Ovary (tissue), 9 donors: Measurements from ENCODE around the gene RNGTT. TPM values are rescaled to one million over a fixed set of nuclear protein-coding genes. Genes with fewer than 3 reads are reported as not detected.

Experiments used
- DNase-seq, 5 donors: peaks; one replicate each; pipeline ENCODE4 v3.0.0-alpha.2; 2019 to 2020
- H3K27ac ChIP-seq, 2 donors: fragments of 200-600 bp; one replicate each; pipeline versions ENCODE4 v1.5.1 to v1.8.0; 2019 to 2022
- H3K27me3 ChIP-seq: fragments of 200-600 bp; one replicate; pipeline ENCODE4 v1.8.0; 2022
- H3K36me3 ChIP-seq: fragments of 200-600 bp; sonication (generic); one replicate; pipeline ENCODE4 v1.5.1; 2019
- H3K4me1 ChIP-seq: one replicate; pipeline ENCODE4 v1.8.1; 2013; ENCODE audit warnings: mild to moderate bottlenecking, moderate library complexity; ENCODE audit not compliant: insufficient read depth
- H3K4me3 ChIP-seq: fragments of 200-600 bp; sonication (generic); one replicate; pipeline ENCODE4 v1.5.1; 2017
- H3K9me3 ChIP-seq, 2 donors: fragments of 200-600 bp in 1 of 2; sonication (generic) in 1 of 2; one replicate each; pipeline versions ENCODE4 v1.5.1 to v1.8.1; 2013 to 2019; ENCODE audit warnings: mild to moderate bottlenecking in 1 of 2, moderate library complexity in 1 of 2
- EP300 ChIP-seq: sonication (generic); formaldehyde crosslinking; IDR thresholded peaks from one replicate; pipeline ENCODE4 v1.6.1; 2017; ENCODE audit warnings: antibody characterized with exemption
- POLR2A ChIP-seq: fragments of 450-650 bp; IDR thresholded peaks from one replicate; pipeline ENCODE4 v1.6.1; 2017; ENCODE audit warnings: antibody characterized with exemption, mild to moderate bottlenecking, moderate library complexity
- WGBS, 3 donors: extraction: QIAGEN DNeasy Blood & Tissue Kit in 1 of 3; methylation state at CpG; one replicate each; pipeline versions ENCODE4 v1.1.5 to v1.1.7; 2013 to 2017; 5-methylcytosine and 5-hydroxymethylcytosine counted together
- intact Hi-C, 4 donors: fragments of 100-400 bp; cut with DNase I; formaldehyde crosslinking; loops; one replicate each; pipeline versions ENCODE4 v1.11.0 to v1.15.1; 2022 to 2023
- polyA plus RNA-seq, 2 donors: library from polyadenylated mRNA; stranded (reverse); fragments of 200-250 nt in 1 of 2; fragments of 350-450 nt in 1 of 2; fragmentation: Illumina TruSeq in 1 of 2; extraction: RNeasy Lipid Tissue Mini Kit (QIAGEN cat#74804) in 1 of 2; gene quantifications; one replicate each; pipeline ENCODE4 v1.2.3, GENCODE V29; 2013 to 2014
- total RNA-seq, 7 donors: library from RNA; depleted of rRNA in 2 of 7; stranded (reverse); fragments of >200 nt in 2 of 7; fragmentation: NEBNext Ultra II Directional in 3 of 7; extraction: Animal tissue kit (Norgen Biotek cat#: 25700) in 3 of 7; gene quantifications; one replicate each; pipeline versions ENCODE4 v1.1.0 to v1.2.4, GENCODE V29; 2016 to 2023
- TF ChIP-seq, protein P1 (sequence below), 3 donors: fragments of 450-650 bp in 2 of 3; fragments of 200-600 bp in 1 of 3; IDR thresholded peaks; one replicate each; pipeline versions ENCODE4 v1.5.1 to v1.8.0; 2016 to 2022; ENCODE audit warnings: antibody characterized with exemption in 3 of 3, mild to moderate bottlenecking in 1 of 3
- donor health status: DM: no; HTN: no; CAD: no; lungs with moderate emphysema.
- donor health status: DM: no; HTN: no; CAD: no.
- donor health status: Bipolar disorder and iron deficiency.
- donor health status: DM: yes; HTN: yes; CAD: no.
- donor health status: DM: no; HTN: no; CAD: no.
- donor health status: DM: yes; HTN: yes; CAD: no.

Gene RNGTT
- total and polyA plus RNA-seq, 9 donors, result 3.9 to 17.9 (median 10.5) TPM

- Histone ChIP-seq H3K36me3 (no peaks in the 10 kb centered on the region), H3K4me1 (no peaks in the 10 kb centered on the region), H3K27me3 (no peaks in the 10 kb centered on the region), H3K27ac (no peak overlapping the region), H3K9me3 (no peaks in the 10 kb centered on the region), H3K4me3 (no peak overlapping the region)
- TF ChIP-seq, protein P1, sequence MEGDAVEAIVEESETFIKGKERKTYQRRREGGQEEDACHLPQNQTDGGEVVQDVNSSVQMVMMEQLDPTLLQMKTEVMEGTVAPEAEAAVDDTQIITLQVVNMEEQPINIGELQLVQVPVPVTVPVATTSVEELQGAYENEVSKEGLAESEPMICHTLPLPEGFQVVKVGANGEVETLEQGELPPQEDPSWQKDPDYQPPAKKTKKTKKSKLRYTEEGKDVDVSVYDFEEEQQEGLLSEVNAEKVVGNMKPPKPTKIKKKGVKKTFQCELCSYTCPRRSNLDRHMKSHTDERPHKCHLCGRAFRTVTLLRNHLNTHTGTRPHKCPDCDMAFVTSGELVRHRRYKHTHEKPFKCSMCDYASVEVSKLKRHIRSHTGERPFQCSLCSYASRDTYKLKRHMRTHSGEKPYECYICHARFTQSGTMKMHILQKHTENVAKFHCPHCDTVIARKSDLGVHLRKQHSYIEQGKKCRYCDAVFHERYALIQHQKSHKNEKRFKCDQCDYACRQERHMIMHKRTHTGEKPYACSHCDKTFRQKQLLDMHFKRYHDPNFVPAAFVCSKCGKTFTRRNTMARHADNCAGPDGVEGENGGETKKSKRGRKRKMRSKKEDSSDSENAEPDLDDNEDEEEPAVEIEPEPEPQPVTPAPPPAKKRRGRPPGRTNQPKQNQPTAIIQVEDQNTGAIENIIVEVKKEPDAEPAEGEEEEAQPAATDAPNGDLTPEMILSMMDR (IDR thresholded peaks at IDR 0.05), result no peak
- TF ChIP-seq POLR2A, result no peak
- DNase-seq, result no peak
- 98 to 99% (median 98%) methylated on average over 3 of the region's 3 CpGs for WGBS, 3 donors
- intact Hi-C loops, result no loop called here
Measured at GRCh38 chr6:88858455-88858854, 105.0 kb downstream of the RNGTT start.

- H3K36me3 ChIP-seq, result no peaks in the 10 kb centered on the region
- H3K4me1 ChIP-seq, result no peaks in the 10 kb centered on the region
- WGBS, 3 donors, result 36 to 46% (median 45%) methylated on average over 1 of the region's 1 CpG
- H3K27me3 ChIP-seq, result no peaks in the 10 kb centered on the region
- no peak for DNase-seq
- no peaks in the 10 kb centered on the region for H3K9me3 ChIP-seq
- TF ChIP-seq EP300, result no peak
- TF ChIP-seq POLR2A, result no peak
- TF ChIP-seq, protein P1 (IDR thresholded peaks at IDR 0.05), result no peak
- H3K27ac ChIP-seq, result no peak overlapping the region
- no peak overlapping the region for H3K4me3 ChIP-seq
- intact Hi-C loops, result no loop called here
Measured at GRCh38 chr6:88856566-88856965, 106.9 kb downstream of the RNGTT start.

GRCh38 chr6:88855541-88856147, 107.8 kb downstream of the RNGTT start:
- Histone ChIP-seq H3K9me3 (no peaks in the 10 kb centered on the region), H3K4me1 (no peaks in the 10 kb centered on the region), H3K27me3 (no peaks in the 10 kb centered on the region), H3K4me3 (no peak overlapping the region), H3K27ac (no peak overlapping the region), H3K36me3 (no peaks in the 10 kb centered on the region)
- DNase-seq, result no peak
- WGBS, 3 donors, result 86 to 89% (median 87%) methylated on average over 2 of the region's 2 CpGs
- intact Hi-C loops, result no loop called here
- TF ChIP-seq EP300 (no peak), POLR2A (no peak)
- TF ChIP-seq, protein P1 (IDR thresholded peaks at IDR 0.05), result no peak

- Histone ChIP-seq H3K9me3 (no peaks in the 10 kb centered on the region), H3K36me3 (no peaks in the 10 kb centered on the region), H3K27ac (no peak overlapping the region), H3K4me3 (no peak overlapping the region), H3K4me1 (no peaks in the 10 kb centered on the region), H3K27me3 (no peaks in the 10 kb centered on the region)
- intact Hi-C loops, result no loop called here
- no peak for DNase-seq
- TF ChIP-seq POLR2A (no peak), EP300 (no peak)
- TF ChIP-seq, protein P1 (IDR thresholded peaks at IDR 0.05), result no peak
Measured at GRCh38 chr6:88852775-88853174, 110.6 kb downstream of the RNGTT start.
